ENCODE measurements around the gene ASIC4. TPM values are rescaled to one million over a fixed set of nuclear protein-coding genes. Genes with fewer than 3 reads are reported as not detected.

Gene ASIC4, protein sequence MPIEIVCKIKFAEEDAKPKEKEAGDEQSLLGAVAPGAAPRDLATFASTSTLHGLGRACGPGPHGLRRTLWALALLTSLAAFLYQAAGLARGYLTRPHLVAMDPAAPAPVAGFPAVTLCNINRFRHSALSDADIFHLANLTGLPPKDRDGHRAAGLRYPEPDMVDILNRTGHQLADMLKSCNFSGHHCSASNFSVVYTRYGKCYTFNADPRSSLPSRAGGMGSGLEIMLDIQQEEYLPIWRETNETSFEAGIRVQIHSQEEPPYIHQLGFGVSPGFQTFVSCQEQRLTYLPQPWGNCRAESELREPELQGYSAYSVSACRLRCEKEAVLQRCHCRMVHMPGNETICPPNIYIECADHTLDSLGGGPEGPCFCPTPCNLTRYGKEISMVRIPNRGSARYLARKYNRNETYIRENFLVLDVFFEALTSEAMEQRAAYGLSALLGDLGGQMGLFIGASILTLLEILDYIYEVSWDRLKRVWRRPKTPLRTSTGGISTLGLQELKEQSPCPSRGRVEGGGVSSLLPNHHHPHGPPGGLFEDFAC
- total RNA-seq: not detected in 2 replicates

DNA sequence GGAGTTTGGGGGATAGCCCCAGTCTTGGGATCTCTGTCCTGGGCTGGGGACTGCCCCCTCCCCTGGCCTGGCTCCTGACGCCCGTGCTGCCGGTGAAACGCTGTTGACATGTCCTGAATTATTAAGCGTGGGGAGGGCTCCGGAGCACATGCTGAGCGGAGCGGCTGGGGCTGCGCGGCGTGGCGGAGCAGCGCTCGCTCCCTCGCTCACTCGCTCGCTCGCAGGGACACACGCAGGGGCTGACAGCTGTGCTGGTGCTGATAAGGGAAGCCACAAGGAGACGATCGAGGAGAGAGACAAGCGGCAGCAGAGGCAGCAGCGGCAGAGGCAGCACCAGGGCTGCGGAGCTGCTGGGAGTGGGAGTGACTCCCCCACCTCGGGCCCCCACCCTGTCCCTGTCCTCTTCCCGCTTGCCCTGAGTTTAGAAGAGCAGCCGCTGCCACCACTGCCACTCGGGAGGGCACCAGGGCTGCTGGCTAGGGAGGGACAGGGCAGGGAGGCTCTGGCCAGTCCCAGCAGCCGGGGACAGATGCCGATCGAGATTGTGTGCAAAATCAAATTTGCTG lies at the start of gene ASIC4:
Gene ASIC4, plus strand, starts transcription at position 287 of the 566 bp plus-strand sequence. Its CDS starts 243 bp downstream, at position 530.

DNA sequence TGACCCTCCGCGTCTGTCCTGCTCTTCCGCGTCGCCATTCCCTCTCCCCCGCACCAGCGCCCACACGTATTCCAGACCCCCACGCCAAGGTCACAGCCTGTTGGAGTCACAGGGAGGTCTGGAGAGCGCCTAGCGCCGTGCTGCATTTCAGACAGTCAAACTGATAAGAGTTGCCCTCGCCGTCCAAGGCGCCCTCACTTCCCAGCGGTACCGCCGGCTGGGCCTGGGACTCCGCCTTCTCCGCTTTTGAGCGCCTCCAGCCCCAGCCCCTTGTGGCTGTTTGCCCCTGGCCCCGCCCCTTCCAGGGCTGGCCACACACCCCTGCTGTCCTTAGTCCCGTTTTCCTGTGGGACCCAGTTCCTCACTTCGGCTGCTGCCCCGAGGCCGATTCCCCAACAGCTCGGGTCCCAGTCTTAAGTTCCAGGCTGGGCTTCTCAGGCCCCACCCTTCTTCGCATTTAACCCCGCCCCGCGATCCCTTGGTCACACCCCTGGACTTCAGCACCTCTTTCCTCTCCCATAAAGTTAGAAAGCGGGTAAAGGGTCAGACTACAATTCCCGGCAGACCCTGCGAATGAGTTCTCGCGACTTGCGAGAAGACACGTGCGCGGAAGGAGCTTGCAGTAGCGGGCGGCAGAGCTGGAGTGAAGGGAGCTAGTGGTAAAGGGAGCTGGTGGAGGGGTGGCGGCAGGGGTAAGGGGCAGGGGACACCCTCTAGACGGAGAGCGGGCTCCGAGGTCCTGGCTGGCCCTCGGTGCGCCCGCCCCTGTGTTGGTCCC lies 15.8 kb upstream of the ASIC4 start, which contains the start of gene GMPPA:
Gene GMPPA, plus strand, starts transcription at position 612 of the 778 bp plus-strand sequence. CDS start 1,085 bp downstream, outside the sequence.

DNA sequence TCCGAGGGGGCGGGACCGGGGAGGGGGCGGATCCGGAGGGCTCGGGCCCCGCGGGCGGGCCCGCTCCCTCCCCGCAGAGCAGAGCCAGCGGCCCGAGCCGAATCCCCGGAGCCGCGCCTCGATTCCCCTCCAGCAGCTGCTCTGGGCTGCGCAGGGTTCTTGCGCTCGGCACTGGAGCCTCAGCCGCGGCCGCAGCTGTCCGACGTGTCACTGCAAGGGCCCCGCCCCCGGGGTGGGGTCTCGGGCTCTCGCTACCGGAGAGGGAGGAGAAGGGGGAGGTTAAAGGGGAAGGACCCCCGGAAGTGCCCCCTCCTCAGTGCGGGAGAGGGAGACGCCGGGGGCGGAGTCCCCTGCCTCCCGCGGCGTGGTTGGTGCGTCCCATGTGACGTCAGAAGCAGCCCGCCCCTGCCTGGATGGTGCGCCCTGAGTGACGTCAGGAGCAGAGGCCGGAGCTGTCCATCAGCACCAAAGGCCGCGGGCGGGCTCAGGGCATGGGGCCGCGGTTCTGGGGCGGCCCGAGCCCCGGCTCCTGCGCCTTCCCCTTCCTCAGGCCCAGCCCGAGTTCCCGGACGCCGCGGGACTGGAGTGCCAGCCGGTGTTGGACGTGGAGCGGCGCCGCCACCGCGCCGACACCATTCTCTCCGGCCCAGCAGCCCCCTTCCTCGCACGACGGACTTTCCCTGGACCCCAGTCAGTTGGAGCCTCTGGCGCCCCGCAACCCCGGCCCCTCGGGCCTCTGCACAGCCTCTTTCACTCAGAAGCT lies 29.5 kb downstream of the ASIC4 start, which contains the start of the genes CHPF and TMEM198:
Gene CHPF, minus strand, starts transcription at position 214 of the 763 bp plus-strand sequence. CDS start 271 bp downstream, outside the sequence.
Gene TMEM198, plus strand, starts transcription at position 433 of the 763 bp plus-strand sequence. CDS start 700 bp downstream, outside the sequence.

DNA sequence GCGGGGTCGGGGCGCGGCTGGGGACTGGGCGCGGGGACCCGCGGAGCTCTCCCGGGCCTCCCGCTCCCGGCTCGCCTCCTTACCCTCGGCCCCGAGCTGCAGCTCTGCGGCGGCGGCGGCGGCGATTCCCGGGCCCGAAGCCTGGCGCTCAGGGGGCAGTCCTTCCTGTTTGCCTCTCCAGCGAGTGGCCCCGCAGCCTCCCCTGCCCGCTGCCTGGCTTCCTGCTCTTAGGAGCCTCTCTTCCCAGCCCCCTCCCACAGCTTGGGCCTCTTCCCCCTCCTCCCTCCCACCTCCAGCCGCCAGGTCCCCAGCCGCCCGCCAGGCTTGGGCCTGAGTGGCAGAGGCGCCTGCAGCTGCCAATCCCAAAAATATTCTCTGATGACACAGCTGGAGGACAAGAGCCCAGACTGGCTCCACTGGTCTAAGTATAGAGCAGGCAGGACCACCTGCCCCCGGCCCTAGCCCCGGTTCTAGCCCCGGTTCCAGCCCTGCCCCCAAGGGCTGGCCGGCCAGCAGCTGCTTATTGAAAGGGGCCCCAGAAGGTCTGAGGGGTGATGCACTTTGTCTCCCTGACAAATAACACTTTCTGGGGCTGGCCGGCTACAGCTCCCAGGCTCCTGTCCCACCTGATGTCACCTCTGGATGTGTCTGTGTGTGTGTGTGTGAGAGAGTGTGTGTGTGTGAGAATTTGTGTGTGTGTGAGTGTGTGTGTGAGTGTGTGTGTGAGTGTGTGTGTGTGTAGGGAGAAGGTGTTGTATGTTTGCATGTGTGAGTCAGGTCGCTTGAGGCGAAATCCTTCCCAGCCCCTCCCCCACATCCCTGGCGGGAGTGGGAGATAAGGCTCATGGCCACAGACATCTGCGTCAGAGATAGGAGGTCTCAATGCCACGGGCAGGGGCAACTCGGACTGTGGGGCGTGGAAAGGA lies 57.3 kb downstream of the ASIC4 start, which contains the start of gene OBSL1:
Gene OBSL1, minus strand, starts transcription at position 229 of the 926 bp plus-strand sequence. CDS start 307 bp downstream, outside the sequence.

DNA sequence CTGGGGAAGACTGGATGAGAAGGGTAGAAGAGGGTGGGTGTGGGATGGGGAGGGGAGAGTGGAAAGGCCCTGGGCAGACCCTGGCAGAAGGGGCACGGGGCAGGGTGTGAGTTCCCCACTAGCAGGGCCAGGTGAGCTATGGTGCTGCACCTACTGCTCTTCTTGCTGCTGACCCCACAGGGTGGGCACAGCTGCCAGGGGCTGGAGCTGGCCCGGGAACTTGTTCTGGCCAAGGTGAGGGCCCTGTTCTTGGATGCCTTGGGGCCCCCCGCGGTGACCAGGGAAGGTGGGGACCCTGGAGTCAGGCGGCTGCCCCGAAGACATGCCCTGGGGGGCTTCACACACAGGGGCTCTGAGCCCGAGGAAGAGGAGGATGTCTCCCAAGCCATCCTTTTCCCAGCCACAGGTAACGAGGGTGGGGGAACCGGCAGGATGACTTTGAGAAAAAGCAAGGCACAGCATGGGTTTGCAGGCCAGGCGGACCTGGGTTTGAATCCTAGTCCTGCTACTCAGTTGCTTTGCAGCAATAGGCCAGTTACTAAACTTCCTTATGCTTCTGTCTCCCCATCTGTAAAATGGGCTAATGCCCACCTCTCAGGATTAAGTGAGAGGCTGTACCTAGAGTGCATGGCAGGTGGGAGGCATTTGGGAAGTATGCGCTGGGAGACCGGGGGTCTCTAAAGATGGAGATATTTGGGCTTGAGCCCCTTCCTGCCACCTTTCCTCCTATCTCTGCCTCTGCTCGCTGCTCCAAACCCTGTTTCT lies 58.1 kb downstream of the ASIC4 start, which contains the start of gene INHA:
Gene INHA, plus strand, starts transcription at position 74 of the 765 bp plus-strand sequence. Its CDS starts 65 bp downstream, at position 139.

Other genes starting within 250 kb of the ASIC4 start
- 32.9 and 35.3 TPM in 2 replicates for gene DNAJB2, start 235.1 kb upstream of the ASIC4 start, total RNA-seq
- 0.36 and 1.9 TPM in 2 replicates for gene PTPRN, start 205.1 kb upstream of the ASIC4 start, total RNA-seq
- not detected in 2 replicates for gene RESP18, start 181.7 kb upstream of the ASIC4 start, total RNA-seq
- gene DNPEP, start 126.6 kb upstream of the ASIC4 start, total RNA-seq: 78.3 and 89.3 TPM in 2 replicates
- 0.32 TPM in 1 of 2 replicates, not detected in the other for gene DES, start 96.1 kb upstream of the ASIC4 start, total RNA-seq
- gene SPEG, start 79.6 kb upstream of the ASIC4 start, total RNA-seq: 5.2 and 6.8 TPM in 2 replicates
- gene GMPPA, start 15.6 kb upstream of the ASIC4 start, total RNA-seq: 69.7 and 93.9 TPM in 2 replicates
- 192 and 214 TPM in 2 replicates for gene CHPF, start 29.3 kb downstream of the ASIC4 start, total RNA-seq
- gene TMEM198, start 29.5 kb downstream of the ASIC4 start, total RNA-seq: 5.4 and 5.8 TPM in 2 replicates
- gene OBSL1, start 57.1 kb downstream of the ASIC4 start, total RNA-seq: 63.2 and 64.8 TPM in 2 replicates
- gene INHA, start 57.8 kb downstream of the ASIC4 start, total RNA-seq: not detected in 2 replicates
- gene STK11IP, start 83.4 kb downstream of the ASIC4 start, total RNA-seq: 11.3 and 14.6 TPM in 2 replicates
- gene SLC4A3, start 113.1 kb downstream of the ASIC4 start, total RNA-seq: 6.2 and 6.3 TPM in 2 replicates